Suppressor macrophage treated with lipopolysaccharide for 1 hour (primary cell): ENCODE measurements around the gene SGCD.
A peak's percentile ranks its signal among the peaks of the same experiment; 100 is the strongest.

Experiments used
- DNase-seq, 3 donors: peaks; one replicate each; pipeline ENCODE4 v3.0.0-alpha.2; 2020 to 2022

SGCD gene

DNA sequence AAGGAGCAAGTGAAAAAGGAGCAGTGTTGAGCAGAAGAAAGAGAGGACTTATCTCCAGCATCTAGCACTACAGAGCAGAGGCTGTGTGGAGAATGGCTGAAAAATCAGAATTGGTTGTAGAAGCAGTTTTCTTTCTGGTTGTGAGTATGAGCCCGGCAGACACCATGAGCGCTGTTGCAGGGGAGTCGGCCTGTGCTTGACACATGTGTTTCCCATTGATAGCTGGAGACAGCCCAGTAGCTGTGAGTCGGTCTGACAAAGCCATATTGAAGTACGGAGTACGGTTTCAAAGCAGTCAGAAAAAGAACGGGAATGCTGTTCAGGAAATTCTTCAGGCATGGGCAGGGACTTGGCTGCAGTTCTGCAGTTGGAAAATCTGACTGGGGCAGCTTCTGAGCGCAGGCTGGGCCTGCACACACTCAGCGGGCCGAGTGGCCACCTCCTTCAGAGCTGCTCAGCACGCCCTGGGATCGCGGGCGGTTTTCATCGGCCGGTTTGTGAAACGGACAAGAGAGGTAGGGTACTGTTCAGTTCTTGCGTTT lies at the start of gene SGCD:
SGCD (plus strand) TSS at position 447 of the 542 bp plus-strand sequence.
- DNase-seq: no peak

DNA sequence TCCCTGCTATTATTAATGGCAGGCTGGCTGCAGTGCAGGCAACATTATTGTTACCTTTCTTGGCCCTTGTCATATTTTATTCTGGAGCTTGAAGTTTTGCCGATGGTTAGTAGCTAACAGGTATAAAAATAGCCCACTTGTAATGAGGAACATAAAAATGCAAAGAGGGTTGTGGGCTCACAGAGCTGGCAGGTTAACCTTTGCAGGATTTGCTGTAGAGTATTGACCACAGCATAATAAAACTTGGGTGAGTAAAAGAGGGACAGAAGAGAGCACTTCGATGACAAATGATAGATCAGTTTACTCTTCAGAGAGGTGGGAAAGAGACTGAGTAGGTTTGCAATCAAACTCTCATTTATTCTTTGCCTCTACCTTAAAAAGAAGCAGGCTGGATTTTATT lies 49.7 kb upstream of the SGCD start:
- no peak for DNase-seq

DNA sequence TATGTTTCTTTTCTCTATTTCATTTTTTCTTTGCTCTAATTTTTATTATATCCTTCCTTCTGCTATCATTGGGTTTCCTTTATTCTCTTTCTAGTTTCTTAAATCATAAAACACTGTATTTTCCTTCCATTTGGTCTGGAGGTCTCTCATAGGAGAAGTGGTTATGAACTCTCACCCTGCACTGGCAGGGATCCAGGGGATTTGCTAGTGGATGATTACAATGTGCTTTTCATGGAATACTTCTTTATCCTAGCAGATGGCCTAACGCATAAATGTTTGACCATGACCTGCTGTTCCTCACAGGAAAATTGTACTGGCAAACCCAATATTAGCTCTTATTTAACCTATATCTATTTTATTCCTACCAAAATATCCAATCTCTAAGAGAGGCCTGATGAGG lies 31.5 kb upstream of the SGCD start:
- DNase-seq: peak in 1 of 3 donors; percentile 3

DNA sequence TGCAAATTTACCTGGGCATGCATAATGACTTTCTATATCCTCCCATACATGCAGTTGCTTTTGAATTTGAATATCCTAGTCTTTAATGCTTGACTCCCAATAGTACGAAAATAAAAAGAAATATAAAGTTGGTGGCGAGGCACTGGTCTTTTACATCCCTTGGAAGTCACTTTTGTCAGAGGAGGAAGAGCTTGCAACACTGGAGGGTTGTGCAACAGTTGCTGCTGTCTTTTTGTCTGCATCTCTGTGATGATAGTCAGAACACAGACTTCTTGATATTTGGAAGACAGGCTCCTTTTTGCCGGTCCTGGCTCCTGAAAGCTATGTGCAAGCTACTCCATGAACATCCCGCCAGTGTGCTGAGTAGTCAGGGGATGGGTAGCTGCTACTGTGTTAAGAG lies 16.8 kb upstream of the SGCD start:
- DNase-seq: no peak

DNA sequence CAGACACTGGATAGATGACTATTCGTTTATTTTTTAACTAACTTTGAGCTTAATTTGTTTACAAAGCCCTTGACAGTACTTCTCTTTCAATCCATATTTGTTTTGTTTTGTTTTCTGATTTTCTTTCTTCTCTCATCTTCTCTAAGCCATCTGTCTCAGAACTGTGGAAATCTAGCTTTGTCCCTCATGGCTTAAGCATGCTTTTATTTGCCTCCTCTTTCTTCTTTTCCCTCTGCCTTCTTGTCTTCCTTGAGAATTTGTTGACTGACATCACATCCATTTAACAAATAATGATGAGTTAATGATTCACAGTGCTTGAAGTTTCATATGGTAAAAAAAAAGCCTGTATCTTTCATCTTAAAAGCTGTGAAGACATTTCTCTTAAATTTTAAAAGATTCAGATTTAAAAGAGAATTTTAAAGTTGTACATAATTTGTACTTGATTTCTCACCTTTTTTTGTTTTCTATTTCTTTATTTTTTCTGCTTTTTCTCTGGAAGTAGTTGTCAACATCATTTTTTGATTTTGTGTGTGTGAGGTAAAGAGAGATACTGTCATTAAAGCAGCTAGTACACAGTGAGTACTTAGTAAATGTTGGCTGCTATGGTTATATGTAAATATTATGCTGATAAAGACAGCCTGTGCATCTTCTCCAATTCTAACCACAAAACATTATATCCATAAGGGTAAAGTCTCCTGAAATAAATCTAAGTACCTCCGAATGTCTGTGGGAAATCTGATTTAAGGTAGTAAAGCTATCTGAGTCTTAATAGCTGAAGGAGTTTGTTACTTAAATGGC lies 13.9 kb upstream of the SGCD start:
- DNase-seq: no peak

DNA sequence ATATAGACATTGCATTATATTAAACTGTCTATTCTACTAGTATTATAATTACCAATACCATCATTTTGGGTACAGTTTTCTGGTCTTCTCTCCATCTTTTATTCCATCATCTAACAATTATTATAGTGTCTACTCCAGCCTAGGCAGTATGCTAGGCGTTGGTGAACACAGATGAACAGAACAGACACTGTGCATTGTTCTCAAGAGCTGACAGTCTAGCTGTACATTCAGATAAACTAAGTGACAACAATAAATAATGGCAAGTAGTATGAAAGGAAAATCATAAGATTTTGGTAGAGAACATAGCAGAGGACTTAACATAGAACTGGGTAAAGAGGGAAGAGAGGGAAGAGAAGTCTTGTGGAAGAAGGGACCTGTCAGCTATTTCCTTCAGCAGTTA lies 12.5 kb upstream of the SGCD start:
- DNase-seq: no peak

DNA sequence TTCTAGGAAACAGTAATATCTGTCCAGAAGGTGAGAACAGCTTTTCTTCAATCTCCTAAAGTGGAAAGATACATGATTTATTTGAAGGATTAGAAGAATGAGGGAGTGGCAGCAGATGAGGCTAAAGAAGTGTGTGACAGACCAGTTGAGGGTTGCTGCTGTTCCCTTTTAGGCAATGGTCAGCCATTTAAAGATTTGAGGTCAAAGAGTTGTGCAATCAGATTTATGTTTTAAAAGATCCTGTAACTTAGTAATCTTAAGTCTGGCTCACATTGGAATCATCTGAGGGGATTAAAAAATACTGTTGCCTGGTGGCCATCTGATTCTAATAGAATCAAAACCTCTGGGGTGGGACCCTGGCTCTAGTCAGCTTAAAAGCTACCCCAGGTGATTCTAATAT lies 4.3 kb upstream of the SGCD start:
- no peak for DNase-seq

DNA sequence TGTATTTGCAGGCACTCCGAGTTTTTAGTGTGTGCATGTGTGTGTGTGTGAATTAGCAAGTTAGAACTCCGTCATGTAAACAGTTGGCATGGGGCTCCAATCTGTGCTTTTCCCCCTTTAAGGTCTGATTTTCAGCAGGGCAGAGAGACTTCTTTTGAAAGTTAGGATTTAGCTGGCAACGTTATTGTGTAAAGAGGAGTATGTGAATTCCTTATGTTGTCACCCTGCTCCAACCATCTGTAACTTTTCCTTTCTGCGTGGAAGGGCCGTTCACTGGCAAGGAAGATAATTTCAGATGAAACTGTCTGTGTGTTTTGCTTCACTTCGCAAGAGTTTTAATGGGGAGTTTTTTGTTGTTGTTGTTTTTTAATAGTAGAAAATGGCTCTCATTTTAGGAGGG lies 332 bp downstream of the SGCD start:
- DNase-seq: no peak

DNA sequence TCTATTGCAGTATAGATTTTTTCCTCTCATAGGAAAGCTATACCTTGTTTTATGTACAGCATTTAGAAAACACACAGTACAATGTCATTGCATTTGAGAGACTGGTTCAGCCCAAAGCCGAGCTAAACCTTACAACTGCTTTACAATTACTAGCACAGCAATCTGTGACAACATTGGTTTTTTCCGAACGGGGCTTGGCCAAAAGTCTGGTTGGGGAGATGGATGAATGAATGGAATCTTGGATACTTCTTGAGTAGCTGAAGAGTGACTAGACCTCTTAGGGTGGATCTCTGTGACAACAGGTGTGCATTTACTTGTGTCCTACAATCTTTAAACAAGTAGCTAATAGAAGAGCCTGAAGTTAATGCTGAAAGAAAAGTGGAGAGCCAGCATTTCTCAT lies 1.2 kb downstream of the SGCD start:
- DNase-seq: no peak

DNA sequence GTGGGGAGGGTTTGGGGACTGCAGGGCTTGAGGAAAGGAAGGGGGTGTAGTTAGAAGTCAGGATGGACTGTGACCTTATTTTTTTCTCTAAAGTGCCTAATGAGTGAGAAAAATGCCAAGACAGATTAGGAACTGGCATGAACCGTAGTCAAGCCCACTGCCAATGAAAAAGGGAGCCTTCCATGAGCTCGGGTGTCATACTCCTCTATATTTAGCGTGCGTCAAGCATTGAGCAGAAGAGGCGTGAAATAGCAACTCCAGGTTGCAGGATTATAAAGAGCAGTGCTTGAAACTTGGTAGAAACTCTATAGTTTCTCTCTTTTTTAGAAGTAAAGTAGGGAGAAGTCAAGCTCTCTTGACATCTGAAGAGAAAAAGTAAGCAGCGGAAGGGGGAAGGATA lies 1.8 kb downstream of the SGCD start:
- no peak for DNase-seq

DNA sequence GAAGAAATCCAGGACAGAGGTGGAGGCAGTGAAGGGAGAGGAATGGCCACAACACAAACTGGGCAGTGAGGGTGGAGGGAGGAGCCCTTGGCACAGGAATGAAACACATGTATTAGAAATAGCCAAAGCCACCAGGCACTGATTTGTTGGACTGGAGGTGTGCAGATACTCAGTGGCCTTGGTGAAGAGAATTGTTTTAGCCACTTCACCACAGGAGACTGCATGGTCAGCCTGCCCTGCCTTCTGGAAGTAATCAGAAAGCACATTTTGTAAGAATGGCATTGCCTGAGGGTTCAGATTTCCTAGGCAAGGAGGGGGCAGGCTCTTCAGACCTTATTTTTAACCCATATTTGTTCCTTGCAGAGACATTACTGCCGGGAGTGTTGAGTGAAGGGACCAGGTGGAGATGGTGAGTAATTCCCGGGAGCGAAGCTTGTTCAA lies 2.2 kb downstream of the SGCD start:
- DNase-seq: no peak

DNA sequence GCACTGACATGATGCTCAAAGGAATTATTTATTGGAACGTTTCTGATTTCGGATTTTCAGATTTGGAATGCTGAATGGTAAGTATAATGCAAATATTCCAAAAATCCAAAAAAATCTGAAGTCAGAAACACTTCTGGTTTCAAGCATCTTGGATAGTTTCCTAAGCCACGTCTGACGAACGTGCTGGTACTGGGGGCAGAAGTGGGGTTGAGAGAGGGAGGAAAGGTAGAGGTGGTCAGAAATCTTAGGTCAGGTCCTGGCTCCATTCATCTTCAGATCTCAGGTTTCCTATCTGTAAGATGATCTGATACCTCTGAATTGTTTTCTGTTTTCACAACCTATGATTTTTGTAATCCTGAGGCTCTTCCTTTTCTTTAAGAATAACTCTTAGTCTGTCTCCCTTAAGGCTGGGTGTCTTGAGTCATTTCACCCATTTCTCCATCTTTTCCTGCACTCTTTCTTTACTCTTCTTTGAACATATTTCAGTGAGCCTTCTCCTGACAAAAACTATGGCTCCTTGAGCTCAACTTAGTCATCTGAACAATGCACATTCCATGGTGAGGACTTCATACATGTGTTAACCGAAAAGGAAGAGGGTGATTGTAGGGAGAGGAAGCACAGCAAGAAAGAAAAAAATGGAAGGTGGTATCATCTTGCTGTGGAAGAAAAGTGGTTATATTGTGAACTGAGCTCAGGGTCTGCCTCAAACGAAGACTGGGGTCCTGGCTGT lies 3.3 kb downstream of the SGCD start:
- no peak for DNase-seq

DNA sequence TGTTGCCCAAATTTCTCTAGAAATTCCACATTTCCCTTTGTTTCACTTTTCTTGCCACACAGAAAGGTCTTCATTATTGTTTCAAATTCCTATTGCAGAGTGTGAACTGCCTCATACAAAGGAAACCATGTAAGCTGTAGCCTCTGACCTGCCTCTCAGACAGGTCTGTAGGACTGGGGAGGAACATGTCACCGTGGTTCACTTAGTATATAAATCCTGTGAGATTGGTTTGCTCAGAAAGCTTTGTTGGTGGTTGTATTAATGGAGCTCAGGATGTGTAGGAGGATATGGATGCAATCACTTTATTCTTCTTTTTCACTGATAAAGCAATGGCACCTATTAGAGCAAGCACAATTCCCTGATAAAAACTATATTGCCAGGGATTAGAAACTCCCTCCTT lies 4.2 kb downstream of the SGCD start:
- no peak for DNase-seq

DNA sequence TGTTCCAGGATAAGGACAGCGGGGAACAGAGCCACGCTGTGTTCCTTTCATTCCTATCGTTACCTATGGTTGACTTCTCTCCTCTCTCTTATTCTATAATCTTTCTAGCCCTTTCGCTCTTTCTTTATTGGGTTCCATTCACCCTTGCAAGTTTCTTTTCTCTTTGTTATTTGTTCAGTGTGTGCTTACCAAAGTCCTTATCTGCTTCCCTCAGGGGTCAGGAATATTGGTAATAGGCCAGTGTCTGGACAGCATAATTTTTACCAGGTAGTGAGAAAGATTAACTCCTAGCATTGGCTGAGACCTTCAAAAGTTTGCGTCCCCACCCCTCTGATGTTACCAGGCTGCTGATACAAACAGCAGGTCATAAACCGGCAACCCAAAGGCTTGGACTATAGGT lies 4.9 kb downstream of the SGCD start:
- no peak for DNase-seq

DNA sequence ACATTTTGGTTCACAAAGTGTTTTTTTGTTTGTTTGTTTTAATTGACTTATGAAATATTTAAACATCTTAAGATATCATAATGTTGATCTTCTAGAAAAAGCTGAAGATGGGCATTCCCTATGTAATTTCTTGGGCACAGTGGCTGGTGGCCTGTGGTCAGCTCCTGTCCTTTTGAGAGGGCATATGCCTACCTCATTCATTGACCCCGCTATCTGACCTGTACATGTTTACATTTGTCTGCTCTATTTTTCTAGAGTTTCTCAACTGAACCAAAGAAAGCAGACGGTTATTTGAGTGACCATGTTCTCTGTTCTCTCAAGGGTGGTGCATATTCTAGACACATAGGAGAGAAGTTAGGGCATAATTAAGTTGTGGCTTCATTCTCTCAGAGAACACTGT lies 5.3 kb downstream of the SGCD start:
- no peak for DNase-seq

DNA sequence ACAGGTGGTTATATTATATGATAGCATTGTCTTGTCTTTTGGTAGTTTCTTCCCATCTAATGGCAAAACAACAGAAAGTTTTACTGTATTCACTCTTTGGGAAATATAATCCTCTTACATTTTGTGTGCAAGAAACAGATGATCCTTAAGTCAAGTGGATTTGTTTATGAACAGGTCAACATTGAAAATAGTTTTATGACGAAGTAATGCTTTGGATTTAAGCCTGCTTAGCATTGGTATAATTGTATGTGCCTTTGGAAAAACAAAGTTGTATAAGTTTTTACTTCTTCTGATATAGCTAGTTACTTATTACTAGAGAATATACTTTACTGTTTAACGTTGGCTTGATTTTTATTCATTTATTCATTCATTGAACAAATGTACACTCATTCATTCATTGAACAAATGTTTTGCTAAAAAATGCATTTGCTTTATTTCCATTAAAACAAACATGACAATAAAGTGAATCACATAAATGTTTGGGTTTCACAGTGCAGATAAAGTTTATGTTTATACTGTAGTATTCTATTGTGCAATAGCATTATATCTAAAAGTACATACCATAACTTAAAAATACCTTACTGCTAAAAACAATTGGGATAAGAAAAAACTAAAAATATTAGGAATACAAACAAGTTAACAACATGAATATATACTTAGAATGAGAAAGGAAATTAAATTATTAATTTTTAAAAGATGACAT lies 12.3 kb downstream of the SGCD start:
- no peak for DNase-seq

DNA sequence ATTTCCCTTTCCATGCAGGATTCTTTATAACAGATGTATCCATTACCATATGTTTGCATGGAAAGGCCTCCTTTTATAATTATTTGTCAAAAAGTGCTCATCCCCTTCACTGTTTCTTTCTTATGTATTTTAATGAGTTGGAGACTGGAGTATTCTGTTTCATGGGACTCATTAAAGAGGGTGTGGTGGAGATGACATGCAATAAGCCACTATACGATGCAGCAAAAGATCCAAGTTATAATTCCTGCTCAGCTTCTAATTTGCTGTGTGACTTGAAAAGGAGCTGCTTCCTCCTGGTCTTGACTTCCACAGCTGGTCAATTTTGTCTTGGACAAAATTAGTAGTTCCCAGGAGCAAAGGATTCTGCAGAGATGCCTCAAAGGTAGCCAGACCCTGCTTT lies 13.9 kb downstream of the SGCD start:
- DNase-seq: no peak

DNA sequence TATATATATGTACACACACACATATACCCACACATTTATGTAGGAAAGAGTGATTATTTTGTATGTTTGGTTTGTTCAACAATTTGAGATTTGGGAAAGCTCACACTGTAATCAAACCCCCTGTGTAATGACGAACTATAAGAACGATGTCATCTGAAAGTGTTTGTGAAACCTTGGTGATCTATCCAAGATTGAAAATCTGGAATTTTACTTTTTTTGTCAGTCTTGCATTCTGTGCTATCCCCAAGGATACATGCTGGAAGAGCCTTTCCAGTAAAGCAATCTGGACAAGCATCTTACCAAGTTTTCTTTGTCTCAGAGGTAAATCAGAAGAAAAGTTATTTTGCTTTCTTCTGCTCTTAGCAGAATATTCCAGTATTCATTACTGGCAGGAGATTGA lies 23.3 kb downstream of the SGCD start:
- DNase-seq: no peak

DNA sequence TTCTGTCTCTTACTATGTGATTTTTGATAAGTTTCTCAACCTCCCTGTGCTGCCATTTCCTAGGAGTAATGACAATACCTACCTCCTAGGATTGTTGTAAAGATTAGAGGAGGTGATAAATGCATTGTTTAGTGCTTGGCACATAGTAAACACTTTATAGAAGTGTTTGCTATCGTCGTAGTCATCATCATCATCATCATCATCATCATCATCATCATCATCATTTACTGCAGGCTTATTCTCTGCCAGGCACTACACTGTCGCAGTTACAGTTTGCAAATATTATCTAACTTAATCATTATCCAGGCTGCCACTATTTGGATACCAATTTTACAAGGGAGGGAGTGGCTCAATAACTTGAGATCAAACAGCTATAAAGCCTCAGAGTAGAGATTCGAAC lies 24.5 kb downstream of the SGCD start:
- DNase-seq: no peak

DNA sequence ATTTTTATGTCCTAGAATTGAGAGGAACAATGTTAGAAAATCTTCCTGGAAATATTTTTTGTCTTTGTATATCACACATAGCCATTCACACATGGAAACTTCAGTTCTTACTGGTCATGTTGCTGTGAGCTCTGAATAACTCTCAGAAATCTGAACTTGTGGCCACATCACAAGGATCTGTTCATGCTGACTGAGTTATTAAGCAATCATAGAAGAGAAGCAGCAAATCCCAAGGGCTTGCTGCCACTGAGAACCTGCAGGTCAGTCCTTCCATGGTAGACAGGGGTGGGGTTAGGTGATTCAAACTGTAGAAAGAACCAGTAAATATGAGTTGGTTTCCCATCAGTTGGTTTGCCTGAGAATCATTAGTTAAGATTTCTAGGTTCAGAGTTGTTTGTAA lies 27.6 kb downstream of the SGCD start:
- DNase-seq: no peak

DNA sequence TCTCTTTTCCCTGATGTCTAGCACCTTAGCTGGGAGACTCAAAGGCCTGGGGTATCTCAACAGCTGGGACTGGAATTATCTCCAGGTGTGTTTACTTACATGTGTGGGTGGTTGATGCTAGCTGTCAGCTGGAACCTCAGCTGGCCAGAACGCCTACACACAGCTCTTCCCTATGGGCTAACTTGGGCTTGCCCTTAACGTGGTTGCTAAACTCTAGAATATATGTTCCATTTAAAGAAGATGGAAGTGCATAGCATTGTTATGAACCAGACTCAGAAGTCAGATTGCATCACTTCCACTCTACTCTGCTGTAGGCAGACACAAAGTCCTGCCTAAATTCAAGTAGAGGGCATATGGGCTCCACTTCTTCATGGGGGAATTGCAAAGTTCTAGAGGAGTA lies 29.3 kb downstream of the SGCD start:
- DNase-seq: no peak

DNA sequence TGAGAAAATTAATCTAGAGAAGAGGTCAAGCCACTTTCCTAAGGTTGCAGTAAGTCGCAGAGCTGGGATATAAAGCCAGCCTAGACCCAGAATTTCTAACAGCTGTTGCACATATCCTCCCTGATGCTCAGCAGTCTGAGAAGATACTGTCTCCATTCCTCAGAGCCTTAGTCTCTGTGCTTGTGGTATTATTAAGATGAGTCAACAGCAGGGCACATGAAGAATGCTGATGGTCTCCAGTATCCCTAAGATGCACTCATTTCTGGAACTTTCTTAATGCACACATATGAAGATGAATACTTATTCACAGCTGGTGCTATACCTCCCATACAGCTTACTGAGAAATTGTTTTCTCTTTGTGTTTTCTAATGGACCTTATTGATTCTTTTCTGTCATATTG lies 32.5 kb downstream of the SGCD start:
- DNase-seq: no peak

DNA sequence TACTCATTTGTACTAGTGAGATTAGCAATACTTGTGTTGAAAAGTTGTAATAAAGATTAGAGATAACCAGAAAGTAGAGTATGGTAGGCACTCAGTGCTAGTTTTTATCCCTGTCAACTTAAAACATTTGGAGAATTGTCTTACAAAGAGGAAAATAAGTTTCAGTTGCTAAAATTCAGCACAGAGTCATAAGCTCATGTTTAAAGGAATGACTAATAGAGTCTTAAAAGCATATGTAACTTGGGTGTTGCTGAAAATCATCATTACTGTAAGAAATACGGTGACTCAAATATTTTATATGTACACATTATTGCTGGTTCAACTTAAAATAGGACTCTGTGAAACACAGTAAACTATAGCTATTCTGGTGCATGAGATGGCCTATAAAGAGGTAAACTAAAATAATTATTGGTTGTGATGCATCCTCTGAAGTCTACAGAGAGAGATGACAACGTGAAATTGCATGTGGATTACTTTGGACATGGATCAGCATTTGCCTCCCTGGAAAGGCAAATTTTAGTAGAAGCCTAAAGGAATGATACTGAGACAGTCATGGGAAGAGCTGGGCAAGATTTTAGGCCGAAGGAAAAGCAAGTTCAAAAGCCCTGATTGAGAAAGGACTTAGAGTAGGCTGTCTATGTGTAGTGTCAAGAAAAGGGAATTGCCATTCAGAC lies 34.6 kb downstream of the SGCD start:
- no peak for DNase-seq
